ENCODE results near the gene FBXL4.

DNA sequence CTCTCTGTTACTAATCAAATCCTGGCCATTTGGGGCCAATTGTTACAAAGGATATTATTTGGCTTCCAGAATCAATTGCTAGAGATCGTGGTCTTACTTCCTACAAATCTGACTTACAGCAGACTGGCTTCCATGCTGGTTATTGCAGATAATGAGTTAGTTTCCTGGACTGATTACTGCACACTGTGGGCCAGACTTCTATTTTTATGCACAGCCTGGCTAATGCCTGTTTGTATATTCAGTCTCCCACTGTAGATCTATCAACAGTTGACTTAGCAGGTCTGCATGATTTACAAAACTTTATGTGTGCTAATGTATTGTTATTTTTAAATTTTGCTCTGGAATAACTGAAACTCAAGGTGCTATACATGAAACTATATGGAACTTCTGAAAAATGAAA, 25.8 kb upstream of the FBXL4 start:
- TF ChIP-seq BACH2 (CRISPR knock-in tag; IDR thresholded peaks at IDR 0.05; ENCODE audit: borderline replicate concordance) (no peak), TOX (CRISPR knock-in tag; IDR thresholded peaks at IDR 0.05; ENCODE audit: borderline replicate concordance) (no peak), ARNTL (CRISPR knock-in tag; IDR thresholded peaks at IDR 0.05; ENCODE audit: borderline replicate concordance, low read depth) (no peak), PPARA (CRISPR knock-in tag; IDR thresholded peaks at IDR 0.05; ENCODE audit: borderline replicate concordance) (no peak), ZFP30 (CRISPR knock-in tag; IDR thresholded peaks at IDR 0.05) (no peak), RARB (CRISPR knock-in tag; IDR thresholded peaks at IDR 0.05) (no peak)
- TF ChIP-seq, protein P1, sequence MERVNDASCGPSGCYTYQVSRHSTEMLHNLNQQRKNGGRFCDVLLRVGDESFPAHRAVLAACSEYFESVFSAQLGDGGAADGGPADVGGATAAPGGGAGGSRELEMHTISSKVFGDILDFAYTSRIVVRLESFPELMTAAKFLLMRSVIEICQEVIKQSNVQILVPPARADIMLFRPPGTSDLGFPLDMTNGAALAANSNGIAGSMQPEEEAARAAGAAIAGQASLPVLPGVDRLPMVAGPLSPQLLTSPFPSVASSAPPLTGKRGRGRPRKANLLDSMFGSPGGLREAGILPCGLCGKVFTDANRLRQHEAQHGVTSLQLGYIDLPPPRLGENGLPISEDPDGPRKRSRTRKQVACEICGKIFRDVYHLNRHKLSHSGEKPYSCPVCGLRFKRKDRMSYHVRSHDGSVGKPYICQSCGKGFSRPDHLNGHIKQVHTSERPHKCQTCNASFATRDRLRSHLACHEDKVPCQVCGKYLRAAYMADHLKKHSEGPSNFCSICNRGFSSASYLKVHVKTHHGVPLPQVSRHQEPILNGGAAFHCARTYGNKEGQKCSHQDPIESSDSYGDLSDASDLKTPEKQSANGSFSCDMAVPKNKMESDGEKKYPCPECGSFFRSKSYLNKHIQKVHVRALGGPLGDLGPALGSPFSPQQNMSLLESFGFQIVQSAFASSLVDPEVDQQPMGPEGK (CRISPR knock-in tag; IDR thresholded peaks at IDR 0.05; ENCODE audit: borderline replicate concordance): no peak
- TF ChIP-seq, protein P2, sequence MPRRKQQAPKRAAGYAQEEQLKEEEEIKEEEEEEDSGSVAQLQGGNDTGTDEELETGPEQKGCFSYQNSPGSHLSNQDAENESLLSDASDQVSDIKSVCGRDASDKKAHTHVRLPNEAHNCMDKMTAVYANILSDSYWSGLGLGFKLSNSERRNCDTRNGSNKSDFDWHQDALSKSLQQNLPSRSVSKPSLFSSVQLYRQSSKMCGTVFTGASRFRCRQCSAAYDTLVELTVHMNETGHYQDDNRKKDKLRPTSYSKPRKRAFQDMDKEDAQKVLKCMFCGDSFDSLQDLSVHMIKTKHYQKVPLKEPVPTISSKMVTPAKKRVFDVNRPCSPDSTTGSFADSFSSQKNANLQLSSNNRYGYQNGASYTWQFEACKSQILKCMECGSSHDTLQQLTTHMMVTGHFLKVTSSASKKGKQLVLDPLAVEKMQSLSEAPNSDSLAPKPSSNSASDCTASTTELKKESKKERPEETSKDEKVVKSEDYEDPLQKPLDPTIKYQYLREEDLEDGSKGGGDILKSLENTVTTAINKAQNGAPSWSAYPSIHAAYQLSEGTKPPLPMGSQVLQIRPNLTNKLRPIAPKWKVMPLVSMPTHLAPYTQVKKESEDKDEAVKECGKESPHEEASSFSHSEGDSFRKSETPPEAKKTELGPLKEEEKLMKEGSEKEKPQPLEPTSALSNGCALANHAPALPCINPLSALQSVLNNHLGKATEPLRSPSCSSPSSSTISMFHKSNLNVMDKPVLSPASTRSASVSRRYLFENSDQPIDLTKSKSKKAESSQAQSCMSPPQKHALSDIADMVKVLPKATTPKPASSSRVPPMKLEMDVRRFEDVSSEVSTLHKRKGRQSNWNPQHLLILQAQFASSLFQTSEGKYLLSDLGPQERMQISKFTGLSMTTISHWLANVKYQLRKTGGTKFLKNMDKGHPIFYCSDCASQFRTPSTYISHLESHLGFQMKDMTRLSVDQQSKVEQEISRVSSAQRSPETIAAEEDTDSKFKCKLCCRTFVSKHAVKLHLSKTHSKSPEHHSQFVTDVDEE (CRISPR knock-in tag; IDR thresholded peaks at IDR 0.05): no peak
- TF ChIP-seq, protein P3, sequence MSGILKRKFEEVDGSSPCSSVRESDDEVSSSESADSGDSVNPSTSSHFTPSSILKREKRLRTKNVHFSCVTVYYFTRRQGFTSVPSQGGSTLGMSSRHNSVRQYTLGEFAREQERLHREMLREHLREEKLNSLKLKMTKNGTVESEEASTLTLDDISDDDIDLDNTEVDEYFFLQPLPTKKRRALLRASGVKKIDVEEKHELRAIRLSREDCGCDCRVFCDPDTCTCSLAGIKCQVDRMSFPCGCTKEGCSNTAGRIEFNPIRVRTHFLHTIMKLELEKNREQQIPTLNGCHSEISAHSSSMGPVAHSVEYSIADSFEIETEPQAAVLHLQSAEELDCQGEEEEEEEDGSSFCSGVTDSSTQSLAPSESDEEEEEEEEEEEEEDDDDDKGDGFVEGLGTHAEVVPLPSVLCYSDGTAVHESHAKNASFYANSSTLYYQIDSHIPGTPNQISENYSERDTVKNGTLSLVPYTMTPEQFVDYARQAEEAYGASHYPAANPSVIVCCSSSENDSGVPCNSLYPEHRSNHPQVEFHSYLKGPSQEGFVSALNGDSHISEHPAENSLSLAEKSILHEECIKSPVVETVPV (CRISPR knock-in tag; IDR thresholded peaks at IDR 0.05): no peak
- TF ChIP-seq, protein P4, sequence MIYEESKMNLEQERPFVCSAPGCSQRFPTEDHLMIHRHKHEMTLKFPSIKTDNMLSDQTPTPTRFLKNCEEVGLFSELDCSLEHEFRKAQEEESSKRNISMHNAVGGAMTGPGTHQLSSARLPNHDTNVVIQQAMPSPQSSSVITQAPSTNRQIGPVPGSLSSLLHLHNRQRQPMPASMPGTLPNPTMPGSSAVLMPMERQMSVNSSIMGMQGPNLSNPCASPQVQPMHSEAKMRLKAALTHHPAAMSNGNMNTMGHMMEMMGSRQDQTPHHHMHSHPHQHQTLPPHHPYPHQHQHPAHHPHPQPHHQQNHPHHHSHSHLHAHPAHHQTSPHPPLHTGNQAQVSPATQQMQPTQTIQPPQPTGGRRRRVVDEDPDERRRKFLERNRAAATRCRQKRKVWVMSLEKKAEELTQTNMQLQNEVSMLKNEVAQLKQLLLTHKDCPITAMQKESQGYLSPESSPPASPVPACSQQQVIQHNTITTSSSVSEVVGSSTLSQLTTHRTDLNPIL (CRISPR knock-in tag; IDR thresholded peaks at IDR 0.05; ENCODE audit: low read depth): no peak
